K562 (cell line): ENCODE data around the gene TTLL9. TPM values are rescaled to one million over a fixed set of nuclear protein-coding genes. Genes with fewer than 3 reads are reported as not detected.

Source experiments
- ATAC-seq: fragments of 200-7000 bp; cut with Tn5 transposase; 3 replicates; pipeline ENCODE4 v1.9.1; 2020; ENCODE audit warnings: moderate library complexity
- BruUV-seq: library from RNA; stranded (reverse); fragments of 400-500 nt; replicated peaks from 2 replicates; lab custom pipeline; 2021; lab: Mats Ljungman, UMichigan
- CTCF ChIA-PET: fragments of 300-600 bp; formaldehyde crosslinking; extraction: SDS; loops from one replicate; lab custom pipeline; 2021; ENCODE audit warnings: low intra/inter-chr PET ratio; lab: Yijun Ruan, JAX
- POLR2A ChIA-PET: fragments of 300-600, 350-650 bp; sonication (Branson Sonifier 250); formaldehyde crosslinking; extraction: SDS; loops from one replicate; lab custom pipeline; 2021; ENCODE audit warnings: antibody characterized with exemption, inconsistent platforms; lab: Yijun Ruan, JAX
- DNase-seq, 4 experiments: peaks; one replicate each; pipeline versions ENCODE4 v3.0.0 to v3.0.0-alpha.2; 2011 to 2018; ENCODE audit warnings: low spot score in 3 of 4, mixed read lengths in 3 of 4; ENCODE audit errors: extremely low read depth in 1 of 4
- FAIRE-seq: peaks from 2 replicates; lab custom pipeline; 2011; peaks lifted over from hg19 to GRCh38; lab: Jason Lieb, UNC
- H2AFZ ChIP-seq: 2 replicates; pipeline ENCODE4 v1.6.0; 2011; ENCODE audit warnings: low read depth, low read length, control low read depth, inconsistent platforms
- H3K27ac ChIP-seq: fragments of 200-600 bp; 3 replicates; pipeline ENCODE4 v1.8.0; 2011; ENCODE audit warnings: low read depth, mild to moderate bottlenecking, control low read depth, inconsistent platforms, low read length, moderate library complexity, mixed read lengths; ENCODE audit errors: extremely low read depth
- H3K27me3 ChIP-seq, 2 experiments: fragments of 300-600 bp in 1 of 2; 2 replicates in 1 of 2; 3 replicates in 1 of 2; pipeline versions ENCODE4 v1.6.0 to v1.8.0; 2011; ENCODE audit warnings: inconsistent platforms in 2 of 2, low read length in 2 of 2, mild to moderate bottlenecking in 1 of 2, mixed read lengths in 1 of 2, moderate library complexity in 1 of 2; ENCODE audit not compliant: control insufficient read depth in 2 of 2, insufficient read depth in 2 of 2
- H3K36me3 ChIP-seq: fragments of 300-600 bp; 3 replicates; pipeline ENCODE4 v1.8.0; 2011; ENCODE audit warnings: mild to moderate bottlenecking, low read length, inconsistent platforms; ENCODE audit not compliant: control insufficient read depth, insufficient read depth
- H3K4me1 ChIP-seq, 2 experiments: fragments of 200-600 bp in 1 of 2; replicated peaks in 1 of 2; 2 replicates in 1 of 2; 3 replicates in 1 of 2; pipeline versions ENCODE4 v1.5.1 to v1.8.0; 2011; ENCODE audit warnings: inconsistent platforms in 2 of 2, low read length in 2 of 2, mild to moderate bottlenecking in 1 of 2, mixed read lengths in 1 of 2, moderate library complexity in 1 of 2; ENCODE audit not compliant: control insufficient read depth in 2 of 2, insufficient read depth in 2 of 2
- H3K4me2 ChIP-seq: 2 replicates; pipeline ENCODE4 v1.6.1; 2011; ENCODE audit warnings: low read length, control low read depth, inconsistent platforms, mixed read lengths; ENCODE audit not compliant: insufficient read depth
- H3K4me3 ChIP-seq: fragments of 200-600 bp; sonication (generic), shearing (Covaris generic); 2 replicates; pipeline ENCODE4 v1.5.1; 2016; ENCODE audit warnings: control low read depth, inconsistent platforms
- H3K79me2 ChIP-seq: fragments of 200-600 bp; 3 replicates; pipeline ENCODE4 v1.8.0; 2011; ENCODE audit warnings: low read length, inconsistent platforms; ENCODE audit not compliant: control insufficient read depth, insufficient read depth
- H3K9ac ChIP-seq, 2 experiments: 2 replicates each; pipeline versions ENCODE4 v1.6.0 to v1.6.1; 2011; ENCODE audit warnings: low read depth in 2 of 2, low read length in 2 of 2, control low read depth in 1 of 2, inconsistent platforms in 1 of 2, mild to moderate bottlenecking in 1 of 2, mixed read lengths in 1 of 2; ENCODE audit not compliant: insufficient read depth in 1 of 2
- H3K9me1 ChIP-seq: one replicate; pipeline ENCODE4 v1.6.0; 2011; ENCODE audit warnings: inconsistent platforms, mild to moderate bottlenecking, low read length, moderate library complexity; ENCODE audit not compliant: control insufficient read depth, insufficient read depth
- H3K9me3 ChIP-seq: replicated peaks from 2 replicates; pipeline ENCODE4 v1.5.1; 2011; ENCODE audit warnings: low read depth, low read length, inconsistent platforms; ENCODE audit not compliant: control insufficient read depth, insufficient read depth
- H4K20me1 ChIP-seq: replicated peaks from 2 replicates; pipeline ENCODE4 v1.6.1; 2011; ENCODE audit warnings: low read length, inconsistent platforms, mixed read lengths; ENCODE audit not compliant: control insufficient read depth, insufficient read depth
- PHF21A ChIP-seq: fragments of 450-650 bp; IDR thresholded peaks from 2 replicates; pipeline ENCODE4 v1.6.1; 2017; ENCODE audit warnings: low read depth, borderline replicate concordance
- ZC3H11A ChIP-seq: IDR thresholded peaks from 2 replicates; pipeline ENCODE4 v1.6.1; 2012; ENCODE audit warnings: low read depth, low read length, improper control_type of control experiment
- ZNF143 ChIP-seq: sonication (generic); formaldehyde crosslinking; IDR thresholded peaks from 2 replicates; pipeline ENCODE4 v1.9.0; 2022; ENCODE audit warnings: mild to moderate bottlenecking, missing genetic modification reagents
- ZNF431 ChIP-seq: sonication (generic); formaldehyde crosslinking; IDR thresholded peaks from 2 replicates; pipeline ENCODE4 v1.8.0; 2022; ENCODE audit warnings: mild to moderate bottlenecking, missing genetic modification reagents
- WGBS: fragments of 100-300 bp; shearing (Covaris generic); methylation state at CpG from one replicate; pipeline ENCODE4 v1.1.6; 2016; ENCODE audit warnings: low coverage, mixed read lengths; ENCODE audit not compliant: insufficient coverage; ENCODE audit errors: missing lambda C conversion rate; 5-methylcytosine and 5-hydroxymethylcytosine counted together
- in situ Hi-C: fragments of 300-500 bp; cut with MboI; formaldehyde crosslinking; loops from 4 replicates; pipeline ENCODE4 v1.15.0; 2018; ENCODE audit warnings: inconsistent platforms, mixed read lengths
- intact Hi-C: fragments of 100-400 bp; cut with micrococcal nuclease; formaldehyde crosslinking; loops from 2 replicates; pipeline ENCODE4 v1.14.2; 2022
- polyA plus RNA-seq, 8 experiments: library from polyadenylated mRNA; depleted of rRNA in 4 of 8; stranded (reverse) in 5 of 8; unstranded in 3 of 8; fragments of >200 nt; fragmentation: Nextera tagmentation in 2 of 8; fragmentation: Illumina TruSeq in 1 of 8; extraction: Ambion mirVana in 2 of 8; extraction: Trizol in 1 of 8; gene quantifications; 2 replicates each; pipeline versions ENCODE4 v1.2.1 to v1.2.3, GENCODE V29; 2011 to 2014; ENCODE audit warnings: inconsistent platforms in 1 of 8, missing spikeins in 1 of 8
- total RNA-seq, 7 experiments: library from RNA; depleted of rRNA in 6 of 7; stranded (reverse); fragments of >200 nt in 6 of 7; fragmentation: Illumina TruSeq in 2 of 7; extraction: Trizol in 2 of 7; gene quantifications; 2 replicates each; pipeline versions ENCODE4 v1.2.1 to v1.2.3, GENCODE V29; 2011 to 2021; ENCODE audit warnings: low replicate concordance in 1 of 7
- TF ChIP-seq, protein P1 (sequence below), 2 experiments: fragments of 450-650 bp; IDR thresholded peaks; 2 replicates each; pipeline ENCODE4 v1.6.1; 2018; ENCODE audit warnings: mild to moderate bottlenecking in 2 of 2, low read depth in 1 of 2; ENCODE audit not compliant: partially characterized antibody in 2 of 2
- TF ChIP-seq, protein P2 (sequence below), 2 experiments: fragments of 150-350 bp in 1 of 2; IDR thresholded peaks; 2 replicates each; pipeline ENCODE4 v1.6.1; 2012 to 2016; ENCODE audit warnings: low read depth in 2 of 2, low read length in 2 of 2, mild to moderate bottlenecking in 1 of 2, moderate library complexity in 1 of 2
- TF ChIP-seq, protein P3 (sequence below): fragments of 250-450 bp; sonication (Bioruptor Pico); IDR thresholded peaks from 2 replicates; pipeline ENCODE4 v1.4.0; 2020; ENCODE audit warnings: mild to moderate bottlenecking, moderate library complexity
- TF ChIP-seq, protein P4 (sequence below): fragments of 250-450 bp; sonication (Bioruptor Pico); IDR thresholded peaks from 2 replicates; pipeline ENCODE4 v1.8.0; 2022; ENCODE audit warnings: inconsistent platforms, mild to moderate bottlenecking, moderate library complexity, borderline replicate concordance

The TTLL9 gene
- total and polyA plus RNA-seq, 9 of the 15 experiments (the other 6 are each of a cell fraction or from before 2014, with no cell fraction given) = 0.06 to 0.07 TPM; not detected in 7

DNA sequence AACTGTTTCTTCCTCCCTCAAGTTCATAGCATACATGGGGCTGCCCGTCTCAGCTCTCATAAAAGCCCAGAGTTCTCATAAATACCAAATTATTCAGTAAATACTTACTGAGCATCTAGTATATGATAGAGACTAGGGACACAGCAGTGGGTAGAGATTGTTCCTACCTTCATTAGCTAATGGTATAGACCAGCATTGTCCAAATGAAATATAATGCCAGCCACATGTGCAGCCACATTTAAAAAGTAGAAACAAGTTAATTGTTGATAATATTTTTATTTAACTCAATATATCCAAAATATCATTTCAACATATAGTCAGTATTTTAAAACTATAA, 1.2 kb downstream of the TTLL9 start:
- H3K36me3 ChIP-seq = no peaks in the 10 kb centered on the region
- CTCF ChIA-PET = no interaction called here
- TF ChIP-seq ZC3H11A (no peak), PHF21A (no peak), ZNF431 (CRISPR knock-in tag) (no peak), ZNF143 (CRISPR knock-in tag) (no peak)
- TF ChIP-seq, protein P1, sequence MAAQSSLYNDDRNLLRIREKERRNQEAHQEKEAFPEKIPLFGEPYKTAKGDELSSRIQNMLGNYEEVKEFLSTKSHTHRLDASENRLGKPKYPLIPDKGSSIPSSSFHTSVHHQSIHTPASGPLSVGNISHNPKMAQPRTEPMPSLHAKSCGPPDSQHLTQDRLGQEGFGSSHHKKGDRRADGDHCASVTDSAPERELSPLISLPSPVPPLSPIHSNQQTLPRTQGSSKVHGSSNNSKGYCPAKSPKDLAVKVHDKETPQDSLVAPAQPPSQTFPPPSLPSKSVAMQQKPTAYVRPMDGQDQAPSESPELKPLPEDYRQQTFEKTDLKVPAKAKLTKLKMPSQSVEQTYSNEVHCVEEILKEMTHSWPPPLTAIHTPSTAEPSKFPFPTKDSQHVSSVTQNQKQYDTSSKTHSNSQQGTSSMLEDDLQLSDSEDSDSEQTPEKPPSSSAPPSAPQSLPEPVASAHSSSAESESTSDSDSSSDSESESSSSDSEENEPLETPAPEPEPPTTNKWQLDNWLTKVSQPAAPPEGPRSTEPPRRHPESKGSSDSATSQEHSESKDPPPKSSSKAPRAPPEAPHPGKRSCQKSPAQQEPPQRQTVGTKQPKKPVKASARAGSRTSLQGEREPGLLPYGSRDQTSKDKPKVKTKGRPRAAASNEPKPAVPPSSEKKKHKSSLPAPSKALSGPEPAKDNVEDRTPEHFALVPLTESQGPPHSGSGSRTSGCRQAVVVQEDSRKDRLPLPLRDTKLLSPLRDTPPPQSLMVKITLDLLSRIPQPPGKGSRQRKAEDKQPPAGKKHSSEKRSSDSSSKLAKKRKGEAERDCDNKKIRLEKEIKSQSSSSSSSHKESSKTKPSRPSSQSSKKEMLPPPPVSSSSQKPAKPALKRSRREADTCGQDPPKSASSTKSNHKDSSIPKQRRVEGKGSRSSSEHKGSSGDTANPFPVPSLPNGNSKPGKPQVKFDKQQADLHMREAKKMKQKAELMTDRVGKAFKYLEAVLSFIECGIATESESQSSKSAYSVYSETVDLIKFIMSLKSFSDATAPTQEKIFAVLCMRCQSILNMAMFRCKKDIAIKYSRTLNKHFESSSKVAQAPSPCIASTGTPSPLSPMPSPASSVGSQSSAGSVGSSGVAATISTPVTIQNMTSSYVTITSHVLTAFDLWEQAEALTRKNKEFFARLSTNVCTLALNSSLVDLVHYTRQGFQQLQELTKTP (IDR thresholded peaks at IDR 0.05; ENCODE audit: low read depth in 1 of 2, partially characterized antibody in 2 of 2) = no peak
- TF ChIP-seq, protein P2, sequence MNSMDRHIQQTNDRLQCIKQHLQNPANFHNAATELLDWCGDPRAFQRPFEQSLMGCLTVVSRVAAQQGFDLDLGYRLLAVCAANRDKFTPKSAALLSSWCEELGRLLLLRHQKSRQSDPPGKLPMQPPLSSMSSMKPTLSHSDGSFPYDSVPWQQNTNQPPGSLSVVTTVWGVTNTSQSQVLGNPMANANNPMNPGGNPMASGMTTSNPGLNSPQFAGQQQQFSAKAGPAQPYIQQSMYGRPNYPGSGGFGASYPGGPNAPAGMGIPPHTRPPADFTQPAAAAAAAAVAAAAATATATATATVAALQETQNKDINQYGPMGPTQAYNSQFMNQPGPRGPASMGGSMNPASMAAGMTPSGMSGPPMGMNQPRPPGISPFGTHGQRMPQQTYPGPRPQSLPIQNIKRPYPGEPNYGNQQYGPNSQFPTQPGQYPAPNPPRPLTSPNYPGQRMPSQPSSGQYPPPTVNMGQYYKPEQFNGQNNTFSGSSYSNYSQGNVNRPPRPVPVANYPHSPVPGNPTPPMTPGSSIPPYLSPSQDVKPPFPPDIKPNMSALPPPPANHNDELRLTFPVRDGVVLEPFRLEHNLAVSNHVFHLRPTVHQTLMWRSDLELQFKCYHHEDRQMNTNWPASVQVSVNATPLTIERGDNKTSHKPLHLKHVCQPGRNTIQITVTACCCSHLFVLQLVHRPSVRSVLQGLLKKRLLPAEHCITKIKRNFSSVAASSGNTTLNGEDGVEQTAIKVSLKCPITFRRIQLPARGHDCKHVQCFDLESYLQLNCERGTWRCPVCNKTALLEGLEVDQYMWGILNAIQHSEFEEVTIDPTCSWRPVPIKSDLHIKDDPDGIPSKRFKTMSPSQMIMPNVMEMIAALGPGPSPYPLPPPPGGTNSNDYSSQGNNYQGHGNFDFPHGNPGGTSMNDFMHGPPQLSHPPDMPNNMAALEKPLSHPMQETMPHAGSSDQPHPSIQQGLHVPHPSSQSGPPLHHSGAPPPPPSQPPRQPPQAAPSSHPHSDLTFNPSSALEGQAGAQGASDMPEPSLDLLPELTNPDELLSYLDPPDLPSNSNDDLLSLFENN (IDR thresholded peaks at IDR 0.05; ENCODE audit: low read depth in 2 of 2, low read length in 2 of 2) = no peak
- TF ChIP-seq, protein P3, sequence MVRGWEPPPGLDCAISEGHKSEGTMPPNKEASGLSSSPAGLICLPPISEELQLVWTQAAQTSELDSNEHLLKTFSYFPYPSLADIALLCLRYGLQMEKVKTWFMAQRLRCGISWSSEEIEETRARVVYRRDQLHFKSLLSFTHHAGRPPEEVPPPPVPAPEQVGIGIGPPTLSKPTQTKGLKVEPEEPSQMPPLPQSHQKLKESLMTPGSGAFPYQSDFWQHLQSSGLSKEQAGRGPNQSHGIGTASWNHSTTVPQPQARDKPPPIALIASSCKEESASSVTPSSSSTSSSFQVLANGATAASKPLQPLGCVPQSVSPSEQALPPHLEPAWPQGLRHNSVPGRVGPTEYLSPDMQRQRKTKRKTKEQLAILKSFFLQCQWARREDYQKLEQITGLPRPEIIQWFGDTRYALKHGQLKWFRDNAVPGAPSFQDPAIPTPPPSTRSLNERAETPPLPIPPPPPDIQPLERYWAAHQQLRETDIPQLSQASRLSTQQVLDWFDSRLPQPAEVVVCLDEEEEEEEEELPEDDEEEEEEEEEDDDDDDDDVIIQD (CRISPR knock-in tag) = no peak
- TF ChIP-seq, protein P4, sequence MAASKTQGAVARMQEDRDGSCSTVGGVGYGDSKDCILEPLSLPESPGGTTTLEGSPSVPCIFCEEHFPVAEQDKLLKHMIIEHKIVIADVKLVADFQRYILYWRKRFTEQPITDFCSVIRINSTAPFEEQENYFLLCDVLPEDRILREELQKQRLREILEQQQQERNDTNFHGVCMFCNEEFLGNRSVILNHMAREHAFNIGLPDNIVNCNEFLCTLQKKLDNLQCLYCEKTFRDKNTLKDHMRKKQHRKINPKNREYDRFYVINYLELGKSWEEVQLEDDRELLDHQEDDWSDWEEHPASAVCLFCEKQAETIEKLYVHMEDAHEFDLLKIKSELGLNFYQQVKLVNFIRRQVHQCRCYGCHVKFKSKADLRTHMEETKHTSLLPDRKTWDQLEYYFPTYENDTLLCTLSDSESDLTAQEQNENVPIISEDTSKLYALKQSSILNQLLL (CRISPR knock-in tag) = no peak
- TF ChIP-seq, all 486 proteins: peak for 0
- Histone ChIP-seq H3K79me2 (no peaks in the 10 kb centered on the region), H3K4me3 (no peak overlapping the region), H3K4me1 (peaks cover 0 to 11% of the 10 kb centered on the region in 2 experiments; a peak in 2 of 5 replicates), H3K27ac (no peak overlapping the region), H2AFZ (no peak overlapping the region), H4K20me1 (peaks cover 12% of the 10 kb centered on the region), H3K9ac (no peak overlapping the region), H3K4me2 (no peak overlapping the region), H3K9me1 (no peaks in the 10 kb centered on the region), H3K27me3 (peaks cover 43 to 54% of the 10 kb centered on the region in 2 experiments), H3K9me3 (no peaks in the 10 kb centered on the region)
- POLR2A ChIA-PET = interaction anchor here (1.1 to 1.4 kb wide), 2 partner anchors 25 to 79 kb away, joined by 4 read pairs; no protein-coding TSS in a partner anchor
- no peak for FAIRE-seq
- no peak for DNase-seq
- BruUV-seq = no TSS peak
- ATAC-seq = no peak
- intact Hi-C loops (no loop called here), in situ Hi-C loops (no loop called here)
- 6% methylated on average over 1 of the region's 1 CpG for WGBS
